K562 treated with DMSO at 1 percent for 4 hours (cell line): ENCODE results near the gene LATS2. TPM values are rescaled to one million over a fixed set of nuclear protein-coding genes. Genes with fewer than 3 reads are reported as not detected.

Experiments
- total RNA-seq: library from RNA; unstranded; fragments of 300-600 nt; gene quantifications from 2 replicates; pipeline ENCODE4 v1.2.3, GENCODE V29; 2022; ENCODE audit not compliant: insufficient read depth

LATS2 gene
- 1.6 TPM in 2 replicates for total RNA-seq

DNA sequence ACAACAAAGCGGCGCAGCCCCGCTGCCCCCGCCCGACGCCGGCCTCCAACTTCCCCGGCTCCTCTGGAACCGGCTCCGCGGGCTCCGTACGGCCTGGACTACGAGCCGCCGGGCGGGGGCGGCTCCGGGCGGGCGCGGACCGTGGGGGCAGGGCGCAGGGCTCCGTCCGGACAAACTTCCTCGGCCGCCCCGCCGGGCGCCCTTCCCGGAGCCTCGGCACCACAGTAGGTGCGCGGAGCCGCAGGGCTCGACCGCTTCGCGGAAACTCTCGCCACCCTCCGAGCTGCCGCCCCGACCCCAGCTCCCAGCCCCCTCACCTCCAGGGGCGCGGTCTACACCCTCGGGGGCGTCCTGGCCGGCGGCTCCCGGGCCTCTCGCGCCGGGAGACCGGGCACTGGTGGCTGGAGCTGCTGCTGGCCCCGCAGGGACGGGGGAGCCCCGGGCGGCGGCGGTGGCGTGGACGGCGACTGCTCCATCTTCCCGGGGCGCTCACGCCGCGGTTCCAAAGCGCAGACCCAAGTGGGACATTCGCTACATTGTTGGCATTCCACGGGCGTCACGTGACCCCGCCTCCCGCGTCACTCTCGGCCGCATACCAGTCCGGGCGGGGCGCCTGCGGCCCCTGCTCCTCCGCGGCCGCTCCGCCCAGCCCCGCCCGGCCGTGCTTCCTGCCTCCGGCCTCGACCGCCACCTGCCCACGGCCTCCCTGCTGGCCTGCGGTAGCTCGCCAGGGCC lies at the start of gene LATS2:
Gene LATS2, minus strand, starts transcription at position 558 of the 735 bp plus-strand sequence. CDS start 15,560 bp downstream, outside the sequence.

Other genes starting within 250 kb of the LATS2 start
- 3.3 and 5.7 TPM in 2 replicates for gene XPO4, start 158.8 kb downstream of the LATS2 start, total RNA-seq
- 31.7 and 33.2 TPM in 2 replicates for gene SAP18, start 78.5 kb upstream of the LATS2 start, total RNA-seq
- gene SKA3, start 115.0 kb upstream of the LATS2 start, total RNA-seq, result 11.3 and 15.0 TPM in 2 replicates
- 6.2 and 7.4 TPM in 2 replicates for gene MRPL57, start 115.1 kb upstream of the LATS2 start, total RNA-seq